Non-pigmented ciliary epithelial cell (primary cell): ENCODE measurements around the gene SPRR2F.

Experiments used
- DNase-seq: peaks from one replicate; pipeline ENCODE4 v3.0.0-alpha.2; 2010; ENCODE audit warnings: low read depth

The SPRR2F gene

GRCh38 chr1:153072806-153073726 is 40.2 kb downstream of the SPRR2F start:
- no peak for DNase-seq

GRCh38 chr1:153071511-153071910 is 41.8 kb downstream of the SPRR2F start, which contains the start of gene SPRR2B:
TSS of gene SPRR2B (minus strand) at chr1:153071611. CDS start at chr1:153070839, 772 bp downstream.
- no peak for DNase-seq

- DNase-seq: no peak
Measured at GRCh38 chr1:153070243-153070642, 43.1 kb downstream of the SPRR2F start.
